Mucosa of gallbladder (tissue), 1 donor: ENCODE measurements around the gene SDR9C7. TPM values are rescaled to one million over a fixed set of nuclear protein-coding genes. Genes with fewer than 3 reads are reported as not detected.
"Not testable (repeated sequence)": the region's sequence is repeated elsewhere in the genome, so short reads cannot be mapped to it uniquely, and the experiment has no call there.

Experiments
- DNase-seq: peaks from one replicate; pipeline ENCODE4 v3.0.0-alpha.2; 2020; ENCODE audit warnings: low spot score
- total RNA-seq: library from RNA; stranded (reverse); gene quantifications from one replicate; pipeline ENCODE4 v1.2.1, GENCODE V29; 2021
- donor health status: DM: no; HTN: no; CAD: no.

The SDR9C7 gene
- total RNA-seq, 1 donor from 2014 or later: not detected

GRCh38 chr12:56916296-56916995 is 17.8 kb downstream of the SDR9C7 start:
- DNase-seq: no peak

- no peak for DNase-seq
Measured at GRCh38 chr12:56914724-56915123, 19.5 kb downstream of the SDR9C7 start.

GRCh38 chr12:56914256-56914655 is 20.0 kb downstream of the SDR9C7 start:
- DNase-seq: no peak

- DNase-seq: not testable (repeated sequence)
Measured at GRCh38 chr12:56909403-56909802, 24.8 kb downstream of the SDR9C7 start.

GRCh38 chr12:56908136-56908535 is 26.1 kb downstream of the SDR9C7 start:
- no peak for DNase-seq

- no peak for DNase-seq
Measured at GRCh38 chr12:56905852-56906251, 28.4 kb downstream of the SDR9C7 start.

GRCh38 chr12:56903374-56903773 is 30.8 kb downstream of the SDR9C7 start:
- DNase-seq: no peak

GRCh38 chr12:56901313-56901712 is 32.9 kb downstream of the SDR9C7 start:
- DNase-seq: not testable (repeated sequence)

- DNase-seq: no peak
Measured at GRCh38 chr12:56900583-56900982, 33.6 kb downstream of the SDR9C7 start.

GRCh38 chr12:56898938-56899337 is 35.3 kb downstream of the SDR9C7 start:
- no peak for DNase-seq

- DNase-seq: no peak
Measured at GRCh38 chr12:56897844-56898361, 36.3 kb downstream of the SDR9C7 start.

GRCh38 chr12:56896082-56896481 is 38.1 kb downstream of the SDR9C7 start:
- DNase-seq: no peak

GRCh38 chr12:56894698-56895368 is 39.4 kb downstream of the SDR9C7 start:
- DNase-seq: no peak

GRCh38 chr12:56891885-56892284 is 42.3 kb downstream of the SDR9C7 start:
- not testable (repeated sequence) for DNase-seq

- DNase-seq: no peak
Measured at GRCh38 chr12:56886319-56886718, 47.9 kb downstream of the SDR9C7 start.

GRCh38 chr12:56885316-56885715 is 48.9 kb downstream of the SDR9C7 start:
- no peak for DNase-seq

- DNase-seq: no peak
Measured at GRCh38 chr12:56884421-56884820, 49.8 kb downstream of the SDR9C7 start.

- not testable (repeated sequence) for DNase-seq
Measured at GRCh38 chr12:56882407-56882806, 51.8 kb downstream of the SDR9C7 start.

GRCh38 chr12:56880125-56880992 is 53.8 kb downstream of the SDR9C7 start:
- no peak for DNase-seq

- not testable (repeated sequence) for DNase-seq
Measured at GRCh38 chr12:56879240-56880124, 54.7 kb downstream of the SDR9C7 start.

GRCh38 chr12:56878010-56878339 is 56.2 kb downstream of the SDR9C7 start:
- no peak for DNase-seq
